K562 (cell line): ENCODE results near the gene KCNQ4. TPM values are rescaled to one million over a fixed set of nuclear protein-coding genes. Genes with fewer than 3 reads are reported as not detected.
A peak's percentile ranks its signal among the peaks of the same experiment; 100 is the strongest.

Experiments
- ATAC-seq: fragments of 200-7000 bp; cut with Tn5 transposase; 3 replicates; pipeline ENCODE4 v1.9.1; 2020; ENCODE audit warnings: moderate library complexity
- BruUV-seq: library from RNA; stranded (reverse); fragments of 400-500 nt; replicated peaks from 2 replicates; lab custom pipeline; 2021; lab: Mats Ljungman, UMichigan
- CTCF ChIA-PET: fragments of 300-600 bp; formaldehyde crosslinking; extraction: SDS; loops from one replicate; lab custom pipeline; 2021; ENCODE audit warnings: low intra/inter-chr PET ratio; lab: Yijun Ruan, JAX
- POLR2A ChIA-PET: fragments of 300-600, 350-650 bp; sonication (Branson Sonifier 250); formaldehyde crosslinking; extraction: SDS; loops from one replicate; lab custom pipeline; 2021; ENCODE audit warnings: antibody characterized with exemption, inconsistent platforms; lab: Yijun Ruan, JAX
- DNase-seq, 4 experiments: peaks; one replicate each; pipeline versions ENCODE4 v3.0.0 to v3.0.0-alpha.2; 2011 to 2018; ENCODE audit warnings: low spot score in 3 of 4, mixed read lengths in 3 of 4; ENCODE audit errors: extremely low read depth in 1 of 4
- FAIRE-seq: peaks from 2 replicates; lab custom pipeline; 2011; peaks lifted over from hg19 to GRCh38; lab: Jason Lieb, UNC
- H2AFZ ChIP-seq: 2 replicates; pipeline ENCODE4 v1.6.0; 2011; ENCODE audit warnings: low read depth, low read length, control low read depth, inconsistent platforms
- H3K27ac ChIP-seq: fragments of 200-600 bp; 3 replicates; pipeline ENCODE4 v1.8.0; 2011; ENCODE audit warnings: low read depth, mild to moderate bottlenecking, control low read depth, inconsistent platforms, low read length, moderate library complexity, mixed read lengths; ENCODE audit errors: extremely low read depth
- H3K27me3 ChIP-seq, 2 experiments: fragments of 300-600 bp in 1 of 2; 2 replicates in 1 of 2; 3 replicates in 1 of 2; pipeline versions ENCODE4 v1.6.0 to v1.8.0; 2011; ENCODE audit warnings: inconsistent platforms in 2 of 2, low read length in 2 of 2, mild to moderate bottlenecking in 1 of 2, mixed read lengths in 1 of 2, moderate library complexity in 1 of 2; ENCODE audit not compliant: control insufficient read depth in 2 of 2, insufficient read depth in 2 of 2
- H3K36me3 ChIP-seq: fragments of 300-600 bp; 3 replicates; pipeline ENCODE4 v1.8.0; 2011; ENCODE audit warnings: mild to moderate bottlenecking, low read length, inconsistent platforms; ENCODE audit not compliant: control insufficient read depth, insufficient read depth
- H3K4me1 ChIP-seq, 2 experiments: fragments of 200-600 bp in 1 of 2; replicated peaks in 1 of 2; 2 replicates in 1 of 2; 3 replicates in 1 of 2; pipeline versions ENCODE4 v1.5.1 to v1.8.0; 2011; ENCODE audit warnings: inconsistent platforms in 2 of 2, low read length in 2 of 2, mild to moderate bottlenecking in 1 of 2, mixed read lengths in 1 of 2, moderate library complexity in 1 of 2; ENCODE audit not compliant: control insufficient read depth in 2 of 2, insufficient read depth in 2 of 2
- H3K4me2 ChIP-seq: 2 replicates; pipeline ENCODE4 v1.6.1; 2011; ENCODE audit warnings: low read length, control low read depth, inconsistent platforms, mixed read lengths; ENCODE audit not compliant: insufficient read depth
- H3K4me3 ChIP-seq: fragments of 200-600 bp; sonication (generic), shearing (Covaris generic); 2 replicates; pipeline ENCODE4 v1.5.1; 2016; ENCODE audit warnings: control low read depth, inconsistent platforms
- H3K79me2 ChIP-seq: fragments of 200-600 bp; 3 replicates; pipeline ENCODE4 v1.8.0; 2011; ENCODE audit warnings: low read length, inconsistent platforms; ENCODE audit not compliant: control insufficient read depth, insufficient read depth
- H3K9ac ChIP-seq, 2 experiments: 2 replicates each; pipeline versions ENCODE4 v1.6.0 to v1.6.1; 2011; ENCODE audit warnings: low read depth in 2 of 2, low read length in 2 of 2, control low read depth in 1 of 2, inconsistent platforms in 1 of 2, mild to moderate bottlenecking in 1 of 2, mixed read lengths in 1 of 2; ENCODE audit not compliant: insufficient read depth in 1 of 2
- H3K9me1 ChIP-seq: one replicate; pipeline ENCODE4 v1.6.0; 2011; ENCODE audit warnings: inconsistent platforms, mild to moderate bottlenecking, low read length, moderate library complexity; ENCODE audit not compliant: control insufficient read depth, insufficient read depth
- H3K9me3 ChIP-seq: replicated peaks from 2 replicates; pipeline ENCODE4 v1.5.1; 2011; ENCODE audit warnings: low read depth, low read length, inconsistent platforms; ENCODE audit not compliant: control insufficient read depth, insufficient read depth
- H4K20me1 ChIP-seq: replicated peaks from 2 replicates; pipeline ENCODE4 v1.6.1; 2011; ENCODE audit warnings: low read length, inconsistent platforms, mixed read lengths; ENCODE audit not compliant: control insufficient read depth, insufficient read depth
- BCL6 ChIP-seq: fragments of 250-450 bp; sonication (Bioruptor Pico); IDR thresholded peaks from 2 replicates; pipeline ENCODE4 v1.4.0; 2020
- DIDO1 ChIP-seq: fragments of 450-650 bp; IDR thresholded peaks from 2 replicates; pipeline ENCODE4 v1.6.1; 2016; ENCODE audit warnings: low read depth, missing biosample characterization, missing genetic modification characterization
- ESRRA ChIP-seq: fragments of 450-650 bp; IDR thresholded peaks from 2 replicates; pipeline ENCODE4 v1.6.1; 2014; ENCODE audit warnings: low read depth, mild to moderate bottlenecking, moderate library complexity, borderline replicate concordance
- FOXK1 ChIP-seq: sonication (generic); formaldehyde crosslinking; IDR thresholded peaks from 2 replicates; pipeline ENCODE4 v1.8.0; 2022; ENCODE audit warnings: missing genetic modification reagents, mild to moderate bottlenecking, borderline replicate concordance
- HDAC1 ChIP-seq, 2 experiments: fragments of 450-650 bp; IDR thresholded peaks; 2 replicates each; pipeline ENCODE4 v1.6.1; 2016 to 2017; ENCODE audit warnings: inconsistent platforms in 1 of 2, mild to moderate bottlenecking in 1 of 2, moderate library complexity in 1 of 2
- MAFG ChIP-seq: fragments of 450-650 bp; conservative IDR thresholded peaks from 2 replicates; pipeline ENCODE4 v1.6.1; 2016; ENCODE audit warnings: missing genetic modification characterization, missing compliant biosample characterization
- MAFK ChIP-seq: IDR thresholded peaks from 2 replicates; pipeline ENCODE4 v1.6.1; 2011; ENCODE audit warnings: low read length, improper control_type of control experiment
- NCOR1 ChIP-seq: fragments of 450-650 bp; IDR thresholded peaks from 2 replicates; pipeline ENCODE4 v1.6.1; 2016; ENCODE audit warnings: mild to moderate bottlenecking, moderate library complexity
- NFE2 ChIP-seq: IDR thresholded peaks from 2 replicates; pipeline ENCODE4 v1.6.1; 2014; ENCODE audit warnings: antibody characterized with exemption, low read depth
- PCBP2 ChIP-seq: fragments of 200-400 bp; formaldehyde crosslinking; IDR thresholded peaks from 2 replicates; pipeline ENCODE4 v1.6.1; 2018; ENCODE audit warnings: low read length, low read depth, mild to moderate bottlenecking, moderate library complexity; ENCODE audit not compliant: poor library complexity, severe bottlenecking
- SREBF2 ChIP-seq: sonication (generic); formaldehyde crosslinking; IDR thresholded peaks from 2 replicates; pipeline ENCODE4 v1.4.0; 2020; ENCODE audit warnings: mild to moderate bottlenecking, missing genetic modification reagents
- ZNF444 ChIP-seq: fragments of 250-450 bp; sonication (Bioruptor Pico); IDR thresholded peaks from 2 replicates; pipeline ENCODE4 v1.4.0; 2020; ENCODE audit warnings: mild to moderate bottlenecking, moderate library complexity
- WGBS: fragments of 100-300 bp; shearing (Covaris generic); methylation state at CpG from one replicate; pipeline ENCODE4 v1.1.6; 2016; ENCODE audit warnings: low coverage, mixed read lengths; ENCODE audit not compliant: insufficient coverage; ENCODE audit errors: missing lambda C conversion rate; 5-methylcytosine and 5-hydroxymethylcytosine counted together
- in situ Hi-C: fragments of 300-500 bp; cut with MboI; formaldehyde crosslinking; loops from 4 replicates; pipeline ENCODE4 v1.15.0; 2018; ENCODE audit warnings: inconsistent platforms, mixed read lengths
- intact Hi-C: fragments of 100-400 bp; cut with micrococcal nuclease; formaldehyde crosslinking; loops from 2 replicates; pipeline ENCODE4 v1.14.2; 2022
- polyA plus RNA-seq, 8 experiments: library from polyadenylated mRNA; depleted of rRNA in 4 of 8; stranded (reverse) in 5 of 8; unstranded in 3 of 8; fragments of >200 nt; fragmentation: Nextera tagmentation in 2 of 8; fragmentation: Illumina TruSeq in 1 of 8; extraction: Ambion mirVana in 2 of 8; extraction: Trizol in 1 of 8; gene quantifications; 2 replicates each; pipeline versions ENCODE4 v1.2.1 to v1.2.3, GENCODE V29; 2011 to 2014; ENCODE audit warnings: inconsistent platforms in 1 of 8, missing spikeins in 1 of 8
- total RNA-seq, 7 experiments: library from RNA; depleted of rRNA in 6 of 7; stranded (reverse); fragments of >200 nt in 6 of 7; fragmentation: Illumina TruSeq in 2 of 7; extraction: Trizol in 2 of 7; gene quantifications; 2 replicates each; pipeline versions ENCODE4 v1.2.1 to v1.2.3, GENCODE V29; 2011 to 2021; ENCODE audit warnings: low replicate concordance in 1 of 7
- TF ChIP-seq, protein P1 (sequence below): fragments of 450-650 bp; IDR thresholded peaks from 2 replicates; pipeline ENCODE4 v1.7.1; 2018; ENCODE audit warnings: mild to moderate bottlenecking, low read depth; ENCODE audit not compliant: partially characterized antibody
- TF ChIP-seq, protein P2 (sequence below): fragments of 450-650 bp; IDR thresholded peaks from 2 replicates; pipeline ENCODE4 v1.6.1; 2018; ENCODE audit not compliant: partially characterized antibody
- TF ChIP-seq, protein P3 (sequence below): fragments of 450-650 bp; formaldehyde crosslinking; IDR thresholded peaks from 2 replicates; pipeline ENCODE4 v1.4.0; 2020; ENCODE audit warnings: mild to moderate bottlenecking, moderate library complexity

KCNQ4 gene
- total and polyA plus RNA-seq, 9 of the 15 experiments (the other 6 are each of a cell fraction or from before 2014, with no cell fraction given): 0.07 to 4.1 (median 0.79) TPM

DNA sequence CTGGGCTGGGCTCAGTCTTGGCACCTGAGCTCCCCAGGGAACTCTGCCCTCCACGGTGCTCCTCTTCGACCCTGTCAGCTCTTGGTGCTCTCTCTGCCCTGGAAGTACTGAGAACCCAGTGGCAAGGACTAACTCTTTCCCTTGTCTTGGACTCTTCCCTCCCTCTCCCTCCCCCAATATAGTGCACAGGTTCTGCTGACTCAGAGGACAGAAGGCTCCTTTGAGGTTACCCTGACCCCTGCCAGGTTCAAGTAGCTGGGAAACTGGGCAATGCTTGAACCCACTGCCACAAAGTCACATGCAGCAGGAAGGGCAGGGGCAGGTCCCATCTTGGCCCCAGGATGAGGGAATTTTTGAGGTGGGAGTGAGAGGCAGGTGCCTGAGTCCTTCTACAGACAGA is 20.3 kb downstream of the KCNQ4 start:
- intact Hi-C loops: no loop called here
- WGBS: 6% methylated on average over 2 of the region's 2 CpGs
- H2AFZ ChIP-seq: 0 out of 2 replicates have a peak overlapping the region, but pooled peaks have one; percentile 11
- POLR2A ChIA-PET: interaction anchor here (0.6 to 1.0 kb wide), 4 partner anchors 10 to 138 kb away, joined by 3 to 5 read pairs (median 4); partner anchors contain the start of genes NFYC and RIMS3
- no peaks in the 10 kb centered on the region for H3K9me3 ChIP-seq
- ATAC-seq (0 out of 3 replicates have a peak, but pooled peaks have one; percentile 5), DNase-seq (peak; percentile 46 to 54 (median 52)), FAIRE-seq (peak; percentile 48)
- H3K4me3 ChIP-seq: no peak overlapping the region
- CTCF ChIA-PET: no interaction called here
- in situ Hi-C loops: no loop called here
- H3K36me3 ChIP-seq: no peaks in the 10 kb centered on the region
- H4K20me1 ChIP-seq: no peaks in the 10 kb centered on the region; the same call in 1 of the 2 replicates
- H3K27me3 ChIP-seq: no peaks in the 10 kb centered on the region
- peak overlapping the region in 1 of 2 experiments; percentile 81; a peak in 2 of 4 replicates for H3K9ac ChIP-seq
- BruUV-seq: no TSS peak
- peaks cover 54 to 72% of the 10 kb centered on the region in 2 experiments for H3K4me1 ChIP-seq
- no peaks in the 10 kb centered on the region for H3K9me1 ChIP-seq
- H3K27ac ChIP-seq: no peak overlapping the region
- no peaks in the 10 kb centered on the region for H3K79me2 ChIP-seq
- H3K4me2 ChIP-seq: no peak overlapping the region; the same call in 1 of the 2 replicates
- TF ChIP-seq HDAC1 (IDR thresholded peaks at IDR 0.05): peak in 1 of 2 experiments; percentile 37; a peak in 1 of 4 replicates
- no peak for TF ChIP-seq BCL6 (CRISPR knock-in tag)
- TF ChIP-seq PCBP2: no peak
- TF ChIP-seq NCOR1: no peak
- no peak for TF ChIP-seq SREBF2
- peak; percentile 49; the same call in 1 of the 2 replicates for TF ChIP-seq ESRRA
- TF ChIP-seq DIDO1: no peak
- TF ChIP-seq MAFG (tag): peak; percentile 72
- TF ChIP-seq FOXK1 (CRISPR knock-in tag): no peak
- TF ChIP-seq MAFK: peak; percentile 59
- TF ChIP-seq, protein P1, sequence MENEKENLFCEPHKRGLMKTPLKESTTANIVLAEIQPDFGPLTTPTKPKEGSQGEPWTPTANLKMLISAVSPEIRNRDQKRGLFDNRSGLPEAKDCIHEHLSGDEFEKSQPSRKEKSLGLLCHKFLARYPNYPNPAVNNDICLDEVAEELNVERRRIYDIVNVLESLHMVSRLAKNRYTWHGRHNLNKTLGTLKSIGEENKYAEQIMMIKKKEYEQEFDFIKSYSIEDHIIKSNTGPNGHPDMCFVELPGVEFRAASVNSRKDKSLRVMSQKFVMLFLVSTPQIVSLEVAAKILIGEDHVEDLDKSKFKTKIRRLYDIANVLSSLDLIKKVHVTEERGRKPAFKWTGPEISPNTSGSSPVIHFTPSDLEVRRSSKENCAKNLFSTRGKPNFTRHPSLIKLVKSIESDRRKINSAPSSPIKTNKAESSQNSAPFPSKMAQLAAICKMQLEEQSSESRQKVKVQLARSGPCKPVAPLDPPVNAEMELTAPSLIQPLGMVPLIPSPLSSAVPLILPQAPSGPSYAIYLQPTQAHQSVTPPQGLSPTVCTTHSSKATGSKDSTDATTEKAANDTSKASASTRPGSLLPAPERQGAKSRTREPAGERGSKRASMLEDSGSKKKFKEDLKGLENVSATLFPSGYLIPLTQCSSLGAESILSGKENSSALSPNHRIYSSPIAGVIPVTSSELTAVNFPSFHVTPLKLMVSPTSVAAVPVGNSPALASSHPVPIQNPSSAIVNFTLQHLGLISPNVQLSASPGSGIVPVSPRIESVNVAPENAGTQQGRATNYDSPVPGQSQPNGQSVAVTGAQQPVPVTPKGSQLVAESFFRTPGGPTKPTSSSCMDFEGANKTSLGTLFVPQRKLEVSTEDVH: no peak
- TF ChIP-seq, protein P2, sequence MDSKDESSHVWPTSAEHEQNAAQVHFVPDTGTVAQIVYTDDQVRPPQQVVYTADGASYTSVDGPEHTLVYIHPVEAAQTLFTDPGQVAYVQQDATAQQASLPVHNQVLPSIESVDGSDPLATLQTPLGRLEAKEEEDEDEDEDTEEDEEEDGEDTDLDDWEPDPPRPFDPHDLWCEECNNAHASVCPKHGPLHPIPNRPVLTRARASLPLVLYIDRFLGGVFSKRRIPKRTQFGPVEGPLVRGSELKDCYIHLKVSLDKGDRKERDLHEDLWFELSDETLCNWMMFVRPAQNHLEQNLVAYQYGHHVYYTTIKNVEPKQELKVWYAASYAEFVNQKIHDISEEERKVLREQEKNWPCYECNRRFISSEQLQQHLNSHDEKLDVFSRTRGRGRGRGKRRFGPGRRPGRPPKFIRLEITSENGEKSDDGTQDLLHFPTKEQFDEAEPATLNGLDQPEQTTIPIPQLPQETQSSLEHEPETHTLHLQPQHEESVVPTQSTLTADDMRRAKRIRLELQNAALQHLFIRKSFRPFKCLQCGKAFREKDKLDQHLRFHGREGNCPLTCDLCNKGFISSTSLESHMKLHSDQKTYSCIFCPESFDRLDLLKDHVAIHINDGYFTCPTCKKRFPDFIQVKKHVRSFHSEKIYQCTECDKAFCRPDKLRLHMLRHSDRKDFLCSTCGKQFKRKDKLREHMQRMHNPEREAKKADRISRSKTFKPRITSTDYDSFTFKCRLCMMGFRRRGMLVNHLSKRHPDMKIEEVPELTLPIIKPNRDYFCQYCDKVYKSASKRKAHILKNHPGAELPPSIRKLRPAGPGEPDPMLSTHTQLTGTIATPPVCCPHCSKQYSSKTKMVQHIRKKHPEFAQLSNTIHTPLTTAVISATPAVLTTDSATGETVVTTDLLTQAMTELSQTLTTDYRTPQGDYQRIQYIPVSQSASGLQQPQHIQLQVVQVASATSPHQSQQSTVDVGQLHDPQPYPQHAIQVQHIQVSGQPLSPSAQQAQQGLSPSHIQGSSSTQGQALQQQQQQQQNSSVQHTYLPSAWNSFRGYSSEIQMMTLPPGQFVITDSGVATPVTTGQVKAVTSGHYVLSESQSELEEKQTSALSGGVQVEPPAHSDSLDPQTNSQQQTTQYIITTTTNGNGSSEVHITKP: peak; percentile 20
- TF ChIP-seq ZNF444 (CRISPR knock-in tag): peak; percentile 19; the same call in 1 of the 2 replicates
- TF ChIP-seq NFE2: peak; percentile 60
- TF ChIP-seq, protein P3, sequence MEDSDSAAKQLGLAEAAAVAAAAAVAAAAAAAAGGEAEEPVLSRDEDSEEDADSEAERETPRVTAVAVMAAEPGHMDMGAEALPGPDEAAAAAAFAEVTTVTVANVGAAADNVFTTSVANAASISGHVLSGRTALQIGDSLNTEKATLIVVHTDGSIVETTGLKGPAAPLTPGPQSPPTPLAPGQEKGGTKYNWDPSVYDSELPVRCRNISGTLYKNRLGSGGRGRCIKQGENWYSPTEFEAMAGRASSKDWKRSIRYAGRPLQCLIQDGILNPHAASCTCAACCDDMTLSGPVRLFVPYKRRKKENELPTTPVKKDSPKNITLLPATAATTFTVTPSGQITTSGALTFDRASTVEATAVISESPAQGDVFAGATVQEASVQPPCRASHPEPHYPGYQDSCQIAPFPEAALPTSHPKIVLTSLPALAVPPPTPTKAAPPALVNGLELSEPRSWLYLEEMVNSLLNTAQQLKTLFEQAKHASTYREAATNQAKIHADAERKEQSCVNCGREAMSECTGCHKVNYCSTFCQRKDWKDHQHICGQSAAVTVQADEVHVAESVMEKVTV (CRISPR knock-in tag): no peak
